Measurements from ENCODE around the gene WBP1. TPM values are rescaled to one million over a fixed set of nuclear protein-coding genes. Genes with fewer than 3 reads are reported as not detected.
"Not testable (repeated sequence)": the region's sequence is repeated elsewhere in the genome, so short reads cannot be mapped to it uniquely, and the experiment has no call there.

WBP1 gene
- total and polyA plus RNA-seq, 2 experiments from 2014 or later, result 156 to 174 TPM

GRCh38 chr2:74457549-74458131 is 598 bp upstream of the WBP1 start:
- Histone ChIP-seq H3K27ac (peak overlapping the region; percentile 88), H3K36me3 (peaks cover 7% of the 10 kb centered on the region)
- TF ChIP-seq CTCF (IDR thresholded peaks at IDR 0.05; ENCODE audit: low read depth, low read length), result no peak

GRCh38 chr2:74458938-74459363 is 713 bp downstream of the WBP1 start:
- Histone ChIP-seq H3K9me3 (ENCODE audit: low read depth) (no peaks in the 10 kb centered on the region), H3K36me3 (peaks cover 9% of the 10 kb centered on the region), H3K4me3 (peak overlapping the region; percentile 86), H3K27me3 (no peaks in the 10 kb centered on the region), H3K27ac (no peak overlapping the region), H3K4me1 (ENCODE audit: low read depth) (peaks cover 5% of the 10 kb centered on the region)
- DNase-seq (ENCODE audit: low read depth in 1 of 2, low spot score in 1 of 2), result peak in 1 of 2 donors; percentile 25
- TF ChIP-seq CTCF (IDR thresholded peaks at IDR 0.05; ENCODE audit: low read depth, low read length), result no peak

More at GRCh38 chr2:74457549-74458131, 598 bp upstream of the WBP1 start:
- peak; percentile 53 to 80 for DNase-seq (ENCODE audit: low read depth in 1 of 2, low spot score in 1 of 2)
- peak overlapping the region; percentile 62 for H3K4me3 ChIP-seq
- no peaks in the 10 kb centered on the region for H3K9me3 ChIP-seq (ENCODE audit: low read depth)
- no peaks in the 10 kb centered on the region for H3K27me3 ChIP-seq
- H3K4me1 ChIP-seq (ENCODE audit: low read depth), result peaks cover 5% of the 10 kb centered on the region

- not testable (repeated sequence) for H3K9me3 ChIP-seq (ENCODE audit: low read depth); DNase-seq (ENCODE audit: low read depth in 1 of 2, low spot score in 1 of 2); H3K27ac ChIP-seq; H3K27me3 ChIP-seq; H3K36me3 ChIP-seq; H3K4me1 ChIP-seq (ENCODE audit: low read depth)
- H3K4me3 ChIP-seq, result peak overlapping the region; percentile 86
Observed at GRCh38 chr2:74459503-74460118, 1.4 kb downstream of the WBP1 start.

GRCh38 chr2:74460187-74460586 is 1.9 kb downstream of the WBP1 start:
- H3K4me3 ChIP-seq; H3K27ac ChIP-seq; H3K9me3 ChIP-seq (ENCODE audit: low read depth); H3K36me3 ChIP-seq; H3K4me1 ChIP-seq (ENCODE audit: low read depth); DNase-seq (ENCODE audit: low read depth in 1 of 2, low spot score in 1 of 2); H3K27me3 ChIP-seq: not testable (repeated sequence)

- H3K4me1 ChIP-seq (ENCODE audit: low read depth), result peaks cover 5% of the 10 kb centered on the region
- H3K9me3 ChIP-seq (ENCODE audit: low read depth), result no peaks in the 10 kb centered on the region
- TF ChIP-seq CTCF (IDR thresholded peaks at IDR 0.05; ENCODE audit: low read depth, low read length), result peak; percentile 15
- peaks cover 9% of the 10 kb centered on the region for H3K36me3 ChIP-seq
- H3K27ac ChIP-seq, result no peak overlapping the region
- DNase-seq (ENCODE audit: low read depth in 1 of 2, low spot score in 1 of 2), result peak; percentile 9 to 11
- H3K27me3 ChIP-seq, result no peaks in the 10 kb centered on the region
- no peak overlapping the region for H3K4me3 ChIP-seq
Observed at GRCh38 chr2:74461187-74462053, 3.2 kb downstream of the WBP1 start.

- no peak for TF ChIP-seq CTCF (IDR thresholded peaks at IDR 0.05; ENCODE audit: low read depth, low read length)
- Histone ChIP-seq H3K27ac (no peak overlapping the region), H3K9me3 (ENCODE audit: low read depth) (no peaks in the 10 kb centered on the region)
Observed at GRCh38 chr2:74462054-74462785, 4.0 kb downstream of the WBP1 start.

More at GRCh38 chr2:74462054-74462785, 4.0 kb downstream of the WBP1 start:
- peaks cover 9% of the 10 kb centered on the region for H3K36me3 ChIP-seq
- no peaks in the 10 kb centered on the region for H3K4me1 ChIP-seq (ENCODE audit: low read depth)
- H3K4me3 ChIP-seq, result no peak overlapping the region
- DNase-seq (ENCODE audit: low read depth in 1 of 2, low spot score in 1 of 2), result no peak
- H3K27me3 ChIP-seq, result no peaks in the 10 kb centered on the region

Data from cardiac muscle cell (in vitro differentiated cells and primary cell).